ENCODE measurements around the gene ALOX12B.

Gene ALOX12B

DNA sequence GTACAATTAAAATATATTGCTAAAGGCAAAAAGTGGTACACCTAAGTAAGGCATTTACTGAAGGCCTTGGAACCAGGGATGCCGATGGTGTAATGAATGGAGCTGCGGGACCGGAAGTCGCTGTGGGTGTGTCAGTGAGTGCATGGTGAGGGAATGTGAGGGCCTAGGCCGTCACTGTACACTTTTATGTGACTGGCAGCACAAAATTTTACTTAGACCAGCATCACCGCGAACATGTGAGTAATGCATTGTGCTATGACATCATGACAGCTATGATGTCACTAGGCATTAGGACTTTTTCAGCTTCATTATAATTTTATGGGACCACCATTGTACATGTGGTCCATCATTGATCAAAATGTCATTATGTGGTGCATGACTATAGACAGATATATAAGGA lies 33.9 kb downstream of the ALOX12B start:
- H3K27me3 ChIP-seq (ENCODE audit: insufficient read depth, low read length): peaks cover 6% of the 10 kb centered on the region; the same call in 1 of the 2 replicates
- no peak overlapping the region for H3K27ac ChIP-seq (ENCODE audit: low read depth, low read length)
- H2AFZ ChIP-seq (ENCODE audit: low read length, unreplicated experiment): no peak overlapping the region
- peaks cover 19% of the 10 kb centered on the region for H3K4me1 ChIP-seq (ENCODE audit: control insufficient read depth, insufficient read depth, low read length, unreplicated experiment)
- no peaks in the 10 kb centered on the region for H3K79me2 ChIP-seq (ENCODE audit: control insufficient read depth, insufficient read depth, low read length, unreplicated experiment)
- H3K36me3 ChIP-seq (ENCODE audit: insufficient read depth, low read length): no peaks in the 10 kb centered on the region
- no peak overlapping the region for H3K4me3 ChIP-seq (ENCODE audit: low read depth, low read length)

DNA sequence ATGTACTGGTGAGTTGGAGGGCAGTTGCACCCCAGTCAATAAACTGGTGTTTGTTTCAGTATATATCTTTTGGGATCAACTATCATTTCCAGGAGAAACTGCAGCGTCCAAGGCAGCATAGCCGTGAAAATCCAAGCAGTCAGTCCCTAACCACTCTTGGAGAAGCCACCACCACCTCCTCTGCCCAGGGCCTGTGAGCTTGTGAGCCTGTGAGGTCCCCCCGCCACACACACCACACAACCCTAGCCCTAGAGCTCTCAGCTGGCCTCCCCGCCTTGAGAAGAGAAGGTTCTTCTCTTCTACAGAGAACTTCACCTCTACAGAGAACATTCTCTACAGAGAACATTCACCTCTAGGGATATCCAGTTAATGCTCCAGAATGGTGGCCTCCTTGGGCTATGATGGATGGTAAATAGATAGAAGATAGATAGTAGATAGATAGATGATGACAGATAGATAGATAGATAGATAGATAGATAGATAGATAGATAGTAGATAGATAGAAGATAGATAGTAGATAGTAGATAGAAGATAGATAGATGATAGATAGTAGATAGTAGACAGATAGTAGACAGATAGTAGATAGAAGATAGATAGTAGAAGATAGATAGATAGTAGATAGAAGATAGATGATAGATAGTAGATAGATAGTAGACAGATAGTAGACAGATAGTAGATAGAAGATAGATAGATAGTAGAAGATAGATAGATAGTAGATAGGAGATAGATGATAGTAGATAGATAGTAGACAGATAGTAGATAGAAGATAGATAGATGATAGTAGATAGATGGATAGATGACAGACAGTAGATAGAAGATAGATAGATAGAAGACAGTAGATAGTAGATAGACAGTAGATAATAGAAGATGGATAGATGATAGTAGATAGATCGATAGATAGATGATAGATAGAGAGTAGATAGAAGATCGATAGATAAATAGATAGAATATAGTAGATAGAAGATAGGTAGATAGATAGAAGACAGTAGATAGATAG lies 35.0 kb downstream of the ALOX12B start:
- no peaks in the 10 kb centered on the region for H3K27me3 ChIP-seq (ENCODE audit: insufficient read depth, low read length)
- H3K4me1 ChIP-seq (ENCODE audit: control insufficient read depth, insufficient read depth, low read length, unreplicated experiment): peaks cover 15% of the 10 kb centered on the region
- no peaks in the 10 kb centered on the region for H3K36me3 ChIP-seq (ENCODE audit: insufficient read depth, low read length)
- no peak overlapping the region for H3K27ac ChIP-seq (ENCODE audit: low read depth, low read length)
- H2AFZ ChIP-seq (ENCODE audit: low read length, unreplicated experiment): no peak overlapping the region
- H3K4me3 ChIP-seq (ENCODE audit: low read depth, low read length): no peak overlapping the region
- no peaks in the 10 kb centered on the region for H3K79me2 ChIP-seq (ENCODE audit: control insufficient read depth, insufficient read depth, low read length, unreplicated experiment)

DNA sequence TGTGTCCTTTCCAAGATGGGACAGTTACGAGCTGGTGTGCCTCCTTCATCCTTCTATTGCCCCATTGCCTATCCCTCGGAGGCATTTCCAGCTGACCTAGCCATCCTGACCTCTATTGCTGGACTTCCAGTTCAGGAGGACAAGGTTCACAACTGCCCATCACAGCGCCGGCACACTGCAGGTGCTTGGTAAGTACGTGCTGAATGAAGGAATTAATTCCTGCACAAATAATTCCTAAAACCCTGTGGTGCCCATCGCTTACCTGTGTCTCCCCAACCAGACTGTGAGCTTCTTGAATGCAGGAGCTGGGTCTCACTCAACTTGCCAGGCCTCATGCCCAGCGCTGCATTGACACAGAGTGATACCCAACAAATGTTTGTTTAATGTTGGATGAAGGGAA lies 35.7 kb downstream of the ALOX12B start:
- H2AFZ ChIP-seq (ENCODE audit: low read length, unreplicated experiment): no peak overlapping the region
- no peaks in the 10 kb centered on the region for H3K36me3 ChIP-seq (ENCODE audit: insufficient read depth, low read length)
- H3K79me2 ChIP-seq (ENCODE audit: control insufficient read depth, insufficient read depth, low read length, unreplicated experiment): no peaks in the 10 kb centered on the region
- peaks cover 14% of the 10 kb centered on the region for H3K4me1 ChIP-seq (ENCODE audit: control insufficient read depth, insufficient read depth, low read length, unreplicated experiment)
- H3K4me3 ChIP-seq (ENCODE audit: low read depth, low read length): no peak overlapping the region
- no peak overlapping the region for H3K27ac ChIP-seq (ENCODE audit: low read depth, low read length)
- H3K27me3 ChIP-seq (ENCODE audit: insufficient read depth, low read length): no peaks in the 10 kb centered on the region

DNA sequence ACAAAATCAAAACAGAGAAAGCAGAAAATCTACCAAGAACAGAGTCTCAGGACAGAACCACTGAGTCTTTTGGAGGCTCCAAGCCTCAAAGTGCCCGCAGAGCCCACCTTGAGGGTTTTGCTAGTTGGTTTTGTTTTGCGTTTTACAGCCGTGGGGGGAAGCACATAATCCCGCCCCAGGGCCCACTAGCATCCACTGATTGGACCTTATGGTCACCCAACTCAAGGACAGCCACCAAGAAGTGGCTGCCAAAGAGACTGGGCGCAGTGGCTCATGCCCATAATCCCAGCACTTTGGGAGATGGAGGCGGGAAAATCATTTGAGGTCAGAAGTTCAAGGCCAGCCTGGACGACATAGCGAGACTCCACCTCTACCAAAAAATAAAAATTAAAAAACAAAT lies 38.8 kb downstream of the ALOX12B start:
- H3K4me1 ChIP-seq (ENCODE audit: control insufficient read depth, insufficient read depth, low read length, unreplicated experiment): no peaks in the 10 kb centered on the region
- no peaks in the 10 kb centered on the region for H3K36me3 ChIP-seq (ENCODE audit: insufficient read depth, low read length)
- H3K79me2 ChIP-seq (ENCODE audit: control insufficient read depth, insufficient read depth, low read length, unreplicated experiment): no peaks in the 10 kb centered on the region

DNA sequence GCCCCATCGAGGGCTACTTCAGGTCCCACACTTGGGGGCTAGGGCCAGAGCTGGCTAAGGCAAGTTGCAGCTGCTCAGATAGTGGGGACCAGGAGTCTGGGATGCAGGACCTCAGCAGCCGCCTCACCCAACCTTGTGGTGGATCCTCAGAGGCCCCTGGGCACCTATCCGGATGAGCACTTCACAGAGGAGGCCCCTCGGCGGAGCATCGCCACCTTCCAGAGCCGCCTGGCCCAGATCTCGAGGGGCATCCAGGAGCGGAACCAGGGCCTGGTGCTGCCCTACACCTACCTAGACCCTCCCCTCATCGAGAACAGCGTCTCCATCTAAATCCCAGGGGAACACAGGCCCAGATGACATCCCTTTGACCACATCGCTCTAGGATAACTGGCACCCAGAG lies 39.3 kb downstream of the ALOX12B start:
- Histone ChIP-seq H3K79me2 (ENCODE audit: control insufficient read depth, insufficient read depth, low read length, unreplicated experiment) (no peaks in the 10 kb centered on the region), H3K27me3 (ENCODE audit: insufficient read depth, low read length) (no peaks in the 10 kb centered on the region), H2AFZ (ENCODE audit: low read length, unreplicated experiment) (no peak overlapping the region), H3K4me1 (ENCODE audit: control insufficient read depth, insufficient read depth, low read length, unreplicated experiment) (no peaks in the 10 kb centered on the region), H3K36me3 (ENCODE audit: insufficient read depth, low read length) (no peaks in the 10 kb centered on the region), H3K27ac (ENCODE audit: low read depth, low read length) (no peak overlapping the region), H3K4me3 (ENCODE audit: low read depth, low read length) (no peak overlapping the region)

More for the DNA sequence above, 38.8 kb downstream of the ALOX12B start:
- Histone ChIP-seq H3K27me3 (ENCODE audit: insufficient read depth, low read length) (no peaks in the 10 kb centered on the region), H3K27ac (ENCODE audit: low read depth, low read length) (no peak overlapping the region), H2AFZ (ENCODE audit: low read length, unreplicated experiment) (no peak overlapping the region), H3K4me3 (ENCODE audit: low read depth, low read length) (no peak overlapping the region)

DNA sequence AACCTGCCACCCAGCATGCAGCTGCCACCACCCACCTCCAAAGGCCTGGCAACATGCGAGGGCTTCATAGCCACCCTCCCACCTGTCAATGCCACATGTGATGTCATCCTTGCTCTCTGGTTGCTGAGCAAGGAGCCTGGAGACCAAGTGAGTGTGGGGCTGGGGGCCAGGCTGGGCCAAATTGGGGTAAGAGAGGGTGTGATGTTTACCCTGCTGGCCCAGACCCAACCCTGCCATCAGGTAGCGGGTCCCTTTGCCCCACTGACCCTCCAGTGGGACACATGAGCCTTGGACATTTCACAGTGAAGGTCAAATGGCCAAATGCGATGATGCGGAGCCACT lies 39.8 kb downstream of the ALOX12B start:
- H3K4me1 ChIP-seq (ENCODE audit: control insufficient read depth, insufficient read depth, low read length, unreplicated experiment): no peaks in the 10 kb centered on the region
- no peak overlapping the region for H3K4me3 ChIP-seq (ENCODE audit: low read depth, low read length)
- H2AFZ ChIP-seq (ENCODE audit: low read length, unreplicated experiment): no peak overlapping the region
- no peaks in the 10 kb centered on the region for H3K36me3 ChIP-seq (ENCODE audit: insufficient read depth, low read length)
- H3K79me2 ChIP-seq (ENCODE audit: control insufficient read depth, insufficient read depth, low read length, unreplicated experiment): no peaks in the 10 kb centered on the region
- no peaks in the 10 kb centered on the region for H3K27me3 ChIP-seq (ENCODE audit: insufficient read depth, low read length)
- no peak overlapping the region for H3K27ac ChIP-seq (ENCODE audit: low read depth, low read length)

DNA sequence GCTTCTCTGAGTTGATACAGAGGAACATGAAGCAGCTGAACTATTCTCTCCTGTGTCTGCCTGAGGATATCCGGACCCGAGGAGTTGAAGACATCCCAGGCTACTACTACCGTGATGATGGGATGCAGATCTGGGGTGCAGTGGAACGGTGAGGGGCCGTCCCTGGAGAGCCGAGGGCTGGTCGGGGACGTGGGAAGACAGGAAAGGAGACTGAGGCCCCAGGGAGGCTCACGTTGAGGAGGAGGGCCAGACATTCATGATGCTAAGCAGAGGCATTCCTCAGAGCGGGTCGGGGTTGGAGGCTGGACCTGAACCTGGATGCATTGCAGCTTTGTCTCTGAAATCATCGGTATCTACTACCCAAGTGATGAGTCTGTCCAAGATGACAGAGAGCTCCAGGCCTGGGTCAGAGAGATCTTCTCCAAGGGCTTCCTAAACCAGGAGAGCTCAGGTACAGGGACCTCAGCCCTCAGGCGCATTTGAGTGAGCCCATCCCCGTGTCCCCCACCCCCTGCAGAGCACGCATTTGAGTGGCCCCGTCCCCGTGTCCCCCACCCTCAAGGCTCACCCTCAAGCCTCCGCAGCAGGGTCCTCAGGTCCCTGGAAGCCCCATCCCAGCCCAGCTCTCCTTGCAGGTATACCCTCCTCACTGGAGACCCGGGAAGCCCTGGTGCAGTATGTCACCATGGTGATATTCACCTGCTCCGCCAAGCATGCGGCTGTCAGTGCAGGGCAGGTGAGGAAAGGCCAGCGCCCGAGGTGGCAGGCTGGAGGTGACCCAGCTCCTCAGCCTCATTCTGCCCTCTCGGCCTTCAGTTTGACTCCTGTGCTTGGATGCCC lies 40.4 kb downstream of the ALOX12B start:
- Histone ChIP-seq H3K4me1 (ENCODE audit: control insufficient read depth, insufficient read depth, low read length, unreplicated experiment) (no peaks in the 10 kb centered on the region), H2AFZ (ENCODE audit: low read length, unreplicated experiment) (no peak overlapping the region), H3K27me3 (ENCODE audit: insufficient read depth, low read length) (no peaks in the 10 kb centered on the region), H3K36me3 (ENCODE audit: insufficient read depth, low read length) (no peaks in the 10 kb centered on the region), H3K27ac (ENCODE audit: low read depth, low read length) (no peak overlapping the region), H3K79me2 (ENCODE audit: control insufficient read depth, insufficient read depth, low read length, unreplicated experiment) (no peaks in the 10 kb centered on the region), H3K4me3 (ENCODE audit: low read depth, low read length) (no peak overlapping the region)

DNA sequence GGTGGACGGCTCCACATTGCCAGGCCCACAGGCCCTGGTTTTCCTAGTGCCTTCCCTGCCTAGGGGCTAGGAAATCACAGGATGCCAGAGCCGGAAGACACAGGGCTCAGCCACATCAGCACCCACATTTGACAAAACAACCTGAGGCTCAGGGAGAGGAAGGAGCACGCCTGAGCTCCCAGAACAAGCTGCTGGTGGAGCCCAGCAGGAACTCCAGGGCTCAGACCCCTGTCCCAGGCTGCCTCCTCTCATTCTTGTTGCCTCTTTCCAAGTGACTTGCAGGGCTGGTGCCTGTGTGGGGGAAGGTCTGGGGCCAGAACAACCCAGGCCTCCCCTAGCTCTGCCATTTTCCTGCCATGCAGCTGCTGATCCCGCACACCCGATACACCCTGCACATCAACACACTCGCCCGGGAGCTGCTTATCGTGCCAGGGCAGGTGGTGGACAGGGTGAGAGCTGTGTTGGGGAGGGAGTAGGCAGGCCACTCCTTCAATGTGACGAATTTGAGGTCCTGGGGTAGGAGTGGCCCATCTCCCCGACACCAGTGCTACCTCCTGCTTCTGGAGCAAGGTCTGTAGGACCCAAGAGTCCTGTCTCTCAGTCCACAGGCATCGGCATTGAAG lies 41.1 kb downstream of the ALOX12B start:
- Histone ChIP-seq H2AFZ (ENCODE audit: low read length, unreplicated experiment) (no peak overlapping the region), H3K27me3 (ENCODE audit: insufficient read depth, low read length) (no peaks in the 10 kb centered on the region), H3K36me3 (ENCODE audit: insufficient read depth, low read length) (no peaks in the 10 kb centered on the region), H3K27ac (ENCODE audit: low read depth, low read length) (no peak overlapping the region), H3K4me3 (ENCODE audit: low read depth, low read length) (no peak overlapping the region), H3K79me2 (ENCODE audit: control insufficient read depth, insufficient read depth, low read length, unreplicated experiment) (no peaks in the 10 kb centered on the region), H3K4me1 (ENCODE audit: control insufficient read depth, insufficient read depth, low read length, unreplicated experiment) (peaks cover 4% of the 10 kb centered on the region)

DNA sequence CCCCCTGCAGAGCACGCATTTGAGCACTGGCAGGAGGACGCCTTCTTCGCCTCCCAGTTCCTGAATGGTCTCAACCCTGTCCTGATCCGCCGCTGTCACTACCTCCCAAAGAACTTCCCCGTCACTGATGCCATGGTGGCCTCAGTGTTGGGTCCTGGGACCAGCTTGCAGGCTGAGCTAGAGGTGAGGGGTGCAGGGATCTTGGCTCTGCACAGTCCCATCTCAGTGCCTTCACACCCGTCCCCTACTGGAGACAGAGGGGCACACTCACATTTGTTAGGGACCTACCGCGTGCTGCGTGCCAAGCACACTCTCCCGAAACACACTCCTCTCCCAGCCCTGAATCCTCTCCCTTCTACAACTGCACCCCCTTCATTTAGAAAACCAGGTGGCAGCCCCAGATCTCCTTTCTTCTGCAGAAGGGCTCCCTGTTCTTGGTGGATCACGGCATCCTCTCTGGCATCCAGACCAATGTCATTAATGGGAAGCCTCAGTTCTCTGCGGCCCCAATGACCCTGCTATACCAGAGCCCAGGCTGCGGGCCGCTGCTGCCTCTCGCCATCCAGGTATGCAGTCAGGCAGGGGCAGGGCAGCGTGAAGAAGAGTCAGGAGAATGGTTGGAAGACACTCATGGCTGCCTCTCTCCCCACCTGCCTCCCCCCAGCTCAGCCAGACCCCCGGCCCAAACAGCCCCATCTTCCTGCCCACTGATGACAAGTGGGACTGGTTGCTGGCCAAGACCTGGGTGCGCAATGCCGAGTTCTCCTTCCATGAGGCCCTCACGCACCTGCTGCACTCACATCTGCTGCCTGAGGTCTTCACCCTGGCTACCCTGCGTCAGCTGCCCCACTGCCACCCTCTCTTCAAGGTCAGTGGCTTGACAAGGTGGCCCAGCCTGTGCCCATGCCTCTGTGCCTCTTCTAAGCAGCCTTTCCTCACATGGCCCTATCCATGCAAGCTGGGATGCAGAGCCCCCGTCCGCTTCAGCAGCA lies 42.4 kb downstream of the ALOX12B start:
- H2AFZ ChIP-seq (ENCODE audit: low read length, unreplicated experiment): no peak overlapping the region
- H3K36me3 ChIP-seq (ENCODE audit: insufficient read depth, low read length): no peaks in the 10 kb centered on the region
- H3K4me3 ChIP-seq (ENCODE audit: low read depth, low read length): no peak overlapping the region
- no peaks in the 10 kb centered on the region for H3K27me3 ChIP-seq (ENCODE audit: insufficient read depth, low read length)
- peaks cover 8% of the 10 kb centered on the region for H3K4me1 ChIP-seq (ENCODE audit: control insufficient read depth, insufficient read depth, low read length, unreplicated experiment)
- H3K27ac ChIP-seq (ENCODE audit: low read depth, low read length): no peak overlapping the region
- no peaks in the 10 kb centered on the region for H3K79me2 ChIP-seq (ENCODE audit: control insufficient read depth, insufficient read depth, low read length, unreplicated experiment)

DNA sequence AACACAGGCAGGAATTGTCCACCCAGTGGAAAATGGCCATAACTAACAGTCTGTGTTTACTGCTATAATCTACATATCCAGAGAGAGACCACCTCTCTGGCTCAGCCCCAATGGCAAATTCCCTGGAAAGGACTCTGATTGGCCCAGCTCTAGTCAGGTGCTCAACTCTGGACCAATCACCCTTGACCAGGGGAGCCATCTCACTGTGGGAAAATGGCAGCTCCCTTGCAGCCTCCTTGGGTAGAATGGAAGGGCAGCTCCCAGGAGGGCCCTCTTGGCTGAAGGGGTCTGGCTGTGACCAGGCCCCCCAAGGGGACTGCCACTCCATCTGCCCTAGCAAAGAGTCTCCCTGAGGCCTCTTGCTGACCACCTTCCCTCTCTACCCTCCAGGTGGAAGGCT lies 45.5 kb downstream of the ALOX12B start:
- no peaks in the 10 kb centered on the region for H3K79me2 ChIP-seq (ENCODE audit: control insufficient read depth, insufficient read depth, low read length, unreplicated experiment)
- H3K27ac ChIP-seq (ENCODE audit: low read depth, low read length): no peak overlapping the region
- H2AFZ ChIP-seq (ENCODE audit: low read length, unreplicated experiment): no peak overlapping the region
- peaks cover 10% of the 10 kb centered on the region for H3K4me1 ChIP-seq (ENCODE audit: control insufficient read depth, insufficient read depth, low read length, unreplicated experiment)
- no peaks in the 10 kb centered on the region for H3K27me3 ChIP-seq (ENCODE audit: insufficient read depth, low read length)
- no peak overlapping the region for H3K4me3 ChIP-seq (ENCODE audit: low read depth, low read length)
- no peaks in the 10 kb centered on the region for H3K36me3 ChIP-seq (ENCODE audit: insufficient read depth, low read length)
